Right lobe of liver (tissue), 4 donors: ENCODE data around the gene TTC7B.

ENCODE experiments used
- POLR2A ChIP-seq: fragments of 450-650 bp; IDR thresholded peaks from one replicate; pipeline ENCODE4 v1.6.1; 2017; ENCODE audit warnings: antibody characterized with exemption, mild to moderate bottlenecking
- TF ChIP-seq, protein P1 (sequence below), 4 donors: fragments of 200-600 bp in 3 of 4; fragments of 450-650 bp in 1 of 4; IDR thresholded peaks; one replicate each; pipeline versions ENCODE4 v1.5.1 to v1.8.0; 2016 to 2022; ENCODE audit warnings: antibody characterized with exemption in 4 of 4, mild to moderate bottlenecking in 2 of 4
- donor health status: DM: no; HTN: no; CAD: no.
- donor health status: DM: no; HTN: no; CAD: no.
- donor health status: DM: no; HTN: yes; CAD: no.

DNA sequence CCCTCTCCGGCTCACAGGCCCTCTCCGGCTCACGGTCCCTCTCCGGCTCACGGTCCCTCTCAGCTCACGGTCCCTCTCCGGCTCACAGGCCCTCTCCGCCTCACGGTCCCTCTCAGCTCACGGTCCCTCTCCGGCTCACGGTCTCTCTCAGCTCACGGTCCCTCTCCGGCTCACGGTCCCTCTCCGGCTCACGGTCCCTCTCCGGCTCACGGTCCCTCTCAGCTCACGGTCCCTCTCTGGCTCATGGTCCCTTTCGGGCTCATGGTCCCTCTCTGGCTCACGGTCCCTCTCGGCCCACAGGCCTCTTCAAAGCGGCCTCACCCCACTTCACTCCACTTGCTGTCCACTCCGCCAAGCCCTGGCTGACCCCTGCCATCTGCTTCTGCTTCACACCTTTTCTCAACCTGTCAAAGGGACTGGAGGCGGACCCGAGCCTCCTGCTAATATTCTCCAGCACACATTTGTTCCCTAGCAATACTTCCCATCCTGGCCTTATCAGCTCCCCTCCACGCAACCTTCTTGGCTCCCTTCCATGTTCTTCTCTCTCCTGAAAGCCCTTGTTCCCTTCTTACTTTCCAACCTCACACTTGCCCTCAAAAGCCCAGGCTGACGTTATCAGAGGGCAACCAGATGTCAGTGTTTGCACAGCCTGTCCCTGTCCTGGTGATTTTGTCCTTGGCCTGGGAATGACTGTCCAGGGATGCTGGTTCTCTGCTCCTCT, 242.7 kb downstream of the TTC7B start:
- TF ChIP-seq, protein P1, sequence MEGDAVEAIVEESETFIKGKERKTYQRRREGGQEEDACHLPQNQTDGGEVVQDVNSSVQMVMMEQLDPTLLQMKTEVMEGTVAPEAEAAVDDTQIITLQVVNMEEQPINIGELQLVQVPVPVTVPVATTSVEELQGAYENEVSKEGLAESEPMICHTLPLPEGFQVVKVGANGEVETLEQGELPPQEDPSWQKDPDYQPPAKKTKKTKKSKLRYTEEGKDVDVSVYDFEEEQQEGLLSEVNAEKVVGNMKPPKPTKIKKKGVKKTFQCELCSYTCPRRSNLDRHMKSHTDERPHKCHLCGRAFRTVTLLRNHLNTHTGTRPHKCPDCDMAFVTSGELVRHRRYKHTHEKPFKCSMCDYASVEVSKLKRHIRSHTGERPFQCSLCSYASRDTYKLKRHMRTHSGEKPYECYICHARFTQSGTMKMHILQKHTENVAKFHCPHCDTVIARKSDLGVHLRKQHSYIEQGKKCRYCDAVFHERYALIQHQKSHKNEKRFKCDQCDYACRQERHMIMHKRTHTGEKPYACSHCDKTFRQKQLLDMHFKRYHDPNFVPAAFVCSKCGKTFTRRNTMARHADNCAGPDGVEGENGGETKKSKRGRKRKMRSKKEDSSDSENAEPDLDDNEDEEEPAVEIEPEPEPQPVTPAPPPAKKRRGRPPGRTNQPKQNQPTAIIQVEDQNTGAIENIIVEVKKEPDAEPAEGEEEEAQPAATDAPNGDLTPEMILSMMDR (IDR thresholded peaks at IDR 0.05), result no peak
- TF ChIP-seq POLR2A, result no peak
